GM21717 (cell line): ENCODE results near the gene FAM111B.
"Not testable (repeated sequence)": the region's sequence is repeated elsewhere in the genome, so short reads cannot be mapped to it uniquely, and the experiment has no call there.

Experiments
- ATAC-seq: cut with Tn5 transposase; IDR thresholded peaks from one replicate; pipeline ENCODE4 v1.9.1; 2021; ENCODE audit warnings: mild to moderate bottlenecking, moderate library complexity; ENCODE audit not compliant: unreplicated experiment

FAM111B gene

GRCh38 chr11:59106363-59107336, at the start of gene FAM111B:
Gene FAM111B (plus strand): TSS chr11:59107237. CDS start chr11:59109626, 2,389 bp downstream.
- peak; percentile 66 for ATAC-seq

GRCh38 chr11:59058120-59059033, 48.7 kb upstream of the FAM111B start:
- peak; percentile 93 for ATAC-seq

- ATAC-seq, result not testable (repeated sequence)
Measured at GRCh38 chr11:59060096-59060495, 46.9 kb upstream of the FAM111B start.

- no peak for ATAC-seq
Measured at GRCh38 chr11:59062602-59063529, 44.2 kb upstream of the FAM111B start.

GRCh38 chr11:59063996-59064727, 42.9 kb upstream of the FAM111B start:
- ATAC-seq, result peak; percentile 78

- ATAC-seq, result no peak
Measured at GRCh38 chr11:59069087-59069486, 38.0 kb upstream of the FAM111B start.

- ATAC-seq, result peak; percentile 84
Measured at GRCh38 chr11:59076876-59077571, 30.0 kb upstream of the FAM111B start.

GRCh38 chr11:59078435-59078834, 28.6 kb upstream of the FAM111B start:
- ATAC-seq, result peak; percentile 53

GRCh38 chr11:59079086-59079485, 28.0 kb upstream of the FAM111B start:
- ATAC-seq, result no peak

GRCh38 chr11:59080421-59080820, 26.6 kb upstream of the FAM111B start:
- not testable (repeated sequence) for ATAC-seq

- ATAC-seq, result not testable (repeated sequence)
Measured at GRCh38 chr11:59081430-59082020, 25.5 kb upstream of the FAM111B start.

- not testable (repeated sequence) for ATAC-seq
Measured at GRCh38 chr11:59086007-59086406, 21.0 kb upstream of the FAM111B start, which contains the start of gene GLYATL1B. Gene GLYATL1B (plus strand): TSS chr11:59086307. CDS start chr11:59086307, 0 bp downstream.

- ATAC-seq, result no peak
Measured at GRCh38 chr11:59088162-59088561, 18.9 kb upstream of the FAM111B start.

- ATAC-seq, result not testable (repeated sequence)
Measured at GRCh38 chr11:59093576-59093975, 13.5 kb upstream of the FAM111B start.

- ATAC-seq, result peak; percentile 76
Measured at GRCh38 chr11:59095225-59095624, 11.8 kb upstream of the FAM111B start.

- ATAC-seq, result not testable (repeated sequence)
Measured at GRCh38 chr11:59095972-59096575, 11.0 kb upstream of the FAM111B start.

GRCh38 chr11:59097113-59097708, 9.8 kb upstream of the FAM111B start:
- peak; percentile 38 for ATAC-seq
